HG03135 (cell line): ENCODE results near the gene CHP1.
"Not testable (repeated sequence)": the region's sequence is repeated elsewhere in the genome, so short reads cannot be mapped to it uniquely, and the experiment has no call there.

Experiments
- ATAC-seq: cut with Tn5 transposase; IDR thresholded peaks from one replicate; pipeline ENCODE4 v1.9.1; 2021; ENCODE audit warnings: mild to moderate bottlenecking, moderate library complexity; ENCODE audit not compliant: unreplicated experiment

CHP1 gene

GRCh38 chr15:41256103-41256502, 25.0 kb downstream of the CHP1 start:
- no peak for ATAC-seq

GRCh38 chr15:41256577-41257038, 25.5 kb downstream of the CHP1 start:
- no peak for ATAC-seq

- no peak for ATAC-seq
Measured at GRCh38 chr15:41258750-41259471, 27.8 kb downstream of the CHP1 start.

GRCh38 chr15:41259546-41260189, 28.6 kb downstream of the CHP1 start:
- ATAC-seq = no peak

DNA sequence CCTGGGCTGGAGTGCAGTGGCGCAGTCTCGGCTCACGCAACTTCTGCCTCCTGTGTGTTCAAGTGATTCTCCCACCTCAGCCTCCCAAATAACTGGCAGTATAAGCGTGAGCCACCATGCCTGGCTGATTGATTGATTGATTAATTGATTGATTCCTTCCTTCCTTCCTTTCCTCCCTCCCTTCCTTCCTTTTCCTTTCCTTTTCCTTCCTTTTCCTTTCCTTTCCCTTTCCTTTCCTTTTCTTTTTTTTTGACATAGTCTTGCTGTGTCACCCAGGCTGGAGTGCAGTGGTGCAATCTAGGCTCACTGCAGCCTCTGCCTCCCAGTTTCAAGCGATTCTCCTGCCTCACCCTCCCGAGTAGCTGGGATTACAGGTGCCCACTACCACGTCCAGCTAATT, 29.9 kb downstream of the CHP1 start:
- ATAC-seq = not testable (repeated sequence)

DNA sequence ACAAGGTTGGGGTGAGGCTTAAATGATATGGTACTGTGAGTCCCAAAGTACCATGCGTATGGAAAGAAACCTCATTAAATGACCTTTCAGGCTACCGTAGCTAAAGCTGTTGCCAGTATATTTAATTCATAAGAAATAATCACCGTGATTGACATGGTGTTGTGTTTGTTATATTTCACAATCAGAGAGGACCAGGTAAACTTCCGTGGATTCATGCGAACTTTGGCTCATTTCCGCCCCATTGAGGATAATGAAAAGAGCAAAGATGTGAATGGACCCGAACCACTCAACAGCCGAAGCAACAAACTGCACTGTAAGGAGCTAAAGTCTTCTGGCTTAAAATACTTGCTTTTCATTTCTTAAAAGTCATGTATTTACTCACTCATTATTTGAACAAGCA, 31.5 kb downstream of the CHP1 start:
- no peak for ATAC-seq

- no peak for ATAC-seq
Measured at GRCh38 chr15:41263891-41264351, 32.9 kb downstream of the CHP1 start.

DNA sequence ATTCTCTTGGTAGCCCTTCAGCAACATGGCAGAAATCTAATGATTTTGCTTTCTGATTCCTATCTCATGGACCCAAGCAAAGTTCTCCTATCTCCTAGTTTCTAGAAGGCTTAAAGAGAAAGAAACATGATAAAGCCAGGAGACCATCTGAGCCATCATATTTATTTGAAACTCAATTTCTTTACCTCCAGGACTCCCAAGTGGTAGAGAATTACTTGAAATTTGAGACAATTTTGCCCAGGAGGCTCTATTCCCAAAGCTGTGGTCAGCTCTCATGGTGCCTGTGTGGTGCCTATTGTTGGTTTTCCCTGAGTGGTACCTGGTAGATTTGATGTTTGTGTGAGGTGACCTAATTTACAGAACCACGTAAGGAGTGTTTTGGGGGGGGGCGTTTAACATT, 38.8 kb downstream of the CHP1 start:
- no peak for ATAC-seq

DNA sequence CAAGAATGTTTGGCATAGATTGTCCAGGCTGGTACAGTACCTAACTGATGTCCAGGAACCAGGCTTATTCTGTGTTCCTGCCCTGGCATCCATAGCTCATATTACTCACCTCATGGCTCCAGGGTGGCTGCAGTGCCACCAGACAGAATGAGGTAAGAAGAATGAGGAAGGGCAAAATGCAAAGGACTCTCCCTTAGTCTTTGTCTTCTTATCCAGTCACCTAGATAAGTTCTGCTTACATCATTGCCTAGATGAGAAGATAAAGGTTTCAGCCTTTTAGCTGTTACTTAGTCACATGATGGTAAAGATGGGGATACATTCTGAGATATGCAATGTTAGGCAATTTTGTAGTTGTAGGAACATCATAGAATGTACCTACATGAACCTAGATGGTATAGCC, 45.8 kb downstream of the CHP1 start:
- no peak for ATAC-seq

DNA sequence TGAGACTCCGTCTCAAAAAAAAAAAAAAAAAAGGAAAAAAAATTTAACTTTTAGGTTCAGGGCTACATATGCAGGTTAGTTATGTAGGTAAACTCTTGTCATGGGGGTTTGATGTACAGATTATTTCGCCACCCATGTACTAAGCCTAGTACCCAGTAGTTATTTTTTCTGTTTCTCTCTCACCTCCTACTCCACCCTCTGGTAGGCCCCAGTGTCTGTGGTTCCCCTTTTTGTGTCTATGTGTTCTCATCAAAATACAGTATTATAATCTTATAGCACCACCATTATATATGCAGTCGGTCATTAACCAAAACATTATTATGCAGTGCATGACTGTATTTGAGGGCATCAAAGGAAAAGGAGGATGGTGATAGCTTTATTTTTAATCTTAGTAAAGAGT, 47.3 kb downstream of the CHP1 start:
- ATAC-seq = no peak

DNA sequence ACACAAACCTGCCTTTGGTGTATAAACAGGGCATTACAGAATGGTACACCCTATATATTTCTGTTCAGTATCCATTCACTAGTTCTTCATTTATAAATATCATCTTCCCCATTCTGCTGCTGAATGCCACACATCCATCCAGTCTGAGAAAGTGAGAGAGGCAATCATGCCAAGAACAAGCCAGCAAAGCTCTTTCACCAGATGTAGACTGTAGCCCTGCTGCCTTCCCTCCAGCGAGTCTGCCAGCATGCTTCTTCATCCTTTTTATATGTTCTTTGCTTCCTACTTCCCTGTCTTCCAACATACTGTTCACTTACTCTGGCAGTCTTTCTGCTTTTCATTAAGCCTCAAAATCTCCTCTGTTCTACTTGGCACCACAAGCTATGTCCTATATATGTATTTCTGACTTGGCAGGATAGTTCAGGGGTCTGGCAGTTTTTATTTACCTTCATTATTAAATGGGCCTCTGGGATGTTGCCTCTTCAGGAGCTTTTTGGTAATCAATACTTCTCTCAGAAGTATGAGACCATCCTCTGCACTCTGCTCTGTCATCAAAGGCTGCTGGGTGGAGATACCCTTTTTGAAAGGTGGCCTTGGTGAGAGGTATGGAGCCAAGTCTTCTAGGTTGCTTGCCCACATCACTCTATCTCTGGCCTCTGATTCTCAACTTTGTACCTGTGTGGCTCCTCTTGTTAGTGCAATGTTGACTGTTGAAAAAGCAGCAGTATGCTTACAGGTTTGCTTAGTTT, 48.6 kb downstream of the CHP1 start:
- ATAC-seq = no peak

- ATAC-seq = no peak
Measured at GRCh38 chr15:41281236-41281635, 50.2 kb downstream of the CHP1 start.

DNA sequence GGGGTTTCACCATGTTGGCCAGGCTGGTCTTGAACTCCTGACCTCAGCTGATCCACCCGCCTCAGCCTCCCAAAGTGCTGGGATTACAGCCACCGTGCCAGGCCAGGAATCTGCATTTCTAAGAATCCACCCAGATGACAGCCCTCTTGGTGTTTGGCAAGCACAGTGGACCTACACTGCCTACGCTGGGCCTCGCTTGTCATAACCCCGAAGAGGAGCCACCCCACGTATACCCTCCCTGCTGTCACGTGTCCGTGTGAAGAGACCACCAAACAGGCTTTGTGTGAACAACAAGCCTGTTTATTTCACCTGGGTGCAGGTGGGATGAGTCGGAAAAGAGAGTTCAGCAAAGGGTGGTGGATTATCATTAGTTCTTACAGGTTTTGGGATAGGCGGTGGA, 51.4 kb downstream of the CHP1 start:
- not testable (repeated sequence) for ATAC-seq

DNA sequence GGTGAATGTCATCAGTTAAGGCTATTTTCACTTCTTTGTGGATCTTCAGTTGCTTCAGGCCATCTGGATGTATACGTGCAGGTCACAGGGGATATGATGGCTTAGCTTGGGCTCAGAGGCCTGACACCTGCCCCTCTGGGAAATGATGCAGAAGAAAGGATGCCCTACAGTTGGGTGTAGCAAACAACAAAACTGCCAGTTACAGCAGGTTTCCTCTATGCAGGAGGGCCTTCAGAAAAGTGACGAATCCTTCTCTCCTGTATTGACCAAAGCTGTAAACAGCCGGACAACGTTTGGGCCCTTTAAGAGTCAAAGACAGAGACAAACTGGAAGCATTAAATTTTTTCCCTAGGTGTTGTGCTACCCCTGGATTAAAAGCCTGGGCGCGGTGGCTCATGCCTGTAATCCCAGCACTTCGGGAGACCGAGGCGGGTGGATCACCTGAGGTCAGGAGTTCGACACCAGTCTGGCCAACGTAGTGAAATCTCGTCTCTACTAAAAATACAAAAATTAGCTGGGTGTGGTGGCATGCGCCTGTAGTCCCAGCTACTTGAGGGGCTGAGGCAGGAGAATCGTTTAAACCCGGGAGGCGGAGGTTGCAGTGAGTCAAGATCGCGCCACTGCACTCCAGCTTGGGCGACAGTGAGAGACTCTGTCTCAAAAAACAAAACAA, 52.0 kb downstream of the CHP1 start:
- ATAC-seq = not testable (repeated sequence)

GRCh38 chr15:41283653-41284426, 52.8 kb downstream of the CHP1 start:
- peak; percentile 96 for ATAC-seq

GRCh38 chr15:41284427-41285177, 53.5 kb downstream of the CHP1 start:
- no peak for ATAC-seq

GRCh38 chr15:41285285-41285684, 54.2 kb downstream of the CHP1 start:
- ATAC-seq = no peak

DNA sequence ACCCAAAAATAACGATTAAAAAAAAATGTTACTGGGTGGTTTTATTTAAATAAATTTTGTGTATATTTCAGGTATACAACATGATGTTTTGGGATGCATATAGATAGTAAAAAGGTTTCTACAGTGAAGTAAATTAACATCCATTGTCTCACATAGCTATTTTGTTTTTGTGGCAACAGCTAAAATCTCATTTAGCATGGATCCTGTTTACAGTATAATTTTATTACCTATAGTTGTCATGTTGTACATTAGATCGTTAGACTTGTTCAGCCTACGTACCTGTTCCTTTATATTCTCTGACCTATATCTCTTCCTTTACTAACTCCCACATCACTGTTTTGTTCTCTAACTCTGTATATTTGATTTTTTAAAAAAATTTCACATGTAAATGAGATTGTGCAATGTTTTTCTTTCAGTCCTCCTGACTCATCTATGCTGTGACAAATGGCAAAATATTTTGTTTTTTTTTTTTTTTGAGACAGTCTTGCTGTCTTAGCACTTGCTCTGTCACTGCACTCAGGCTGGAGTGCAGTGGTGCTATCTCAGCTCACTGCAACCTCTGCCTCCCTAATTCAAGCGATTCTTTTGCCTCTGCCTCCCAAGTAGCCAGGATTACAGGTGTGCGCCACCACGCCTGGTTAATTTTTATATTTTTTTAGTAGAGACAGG, 55.7 kb downstream of the CHP1 start:
- no peak for ATAC-seq

- ATAC-seq = no peak
Measured at GRCh38 chr15:41288464-41288863, 57.4 kb downstream of the CHP1 start.
